Measurements from ENCODE around the gene RUFY3.

GRCh38 chr4:70709611-70710205 is 12.1 kb upstream of the RUFY3 start:
- no peak for TF ChIP-seq CTCF (IDR thresholded peaks at IDR 0.05)
- no peak for TF ChIP-seq EZH2 (IDR thresholded peaks at IDR 0.05)
- TF ChIP-seq EZH2phosphoT487 (IDR thresholded peaks at IDR 0.05): no peak
